Keratinocyte (primary cell): ENCODE data around the gene DYNC1I1.

Source experiments
- CTCF ChIP-seq, 3 experiments: IDR thresholded peaks in 1 of 3; conservative IDR thresholded peaks in 1 of 3; optimal IDR thresholded peaks in 1 of 3; 2 replicates in 2 of 3; 3 replicates in 1 of 3; pipeline versions ENCODE3 to v1.5.1; 2011; ENCODE audit warnings: low read length in 3 of 3, mild to moderate bottlenecking in 3 of 3, moderate library complexity in 2 of 3, control low read depth in 1 of 3, inconsistent platforms in 1 of 3; ENCODE audit not compliant: insufficient read depth in 2 of 3; ENCODE audit errors: extremely low read depth in 1 of 3
- EZH2 ChIP-seq: IDR thresholded peaks from one replicate; pipeline ENCODE4 v1.6.1; 2012; ENCODE audit warnings: inconsistent platforms, mild to moderate bottlenecking, low read length, moderate library complexity

- TF ChIP-seq CTCF (optimal IDR thresholded peaks at IDR 0.05 in 1 of 3, IDR thresholded peaks at IDR 0.05 in 1 of 3, conservative IDR thresholded peaks at IDR 0.05 in 1 of 3; ENCODE audit: extremely low read depth in 1 of 3, insufficient read depth in 2 of 3, low read length in 3 of 3) (no peak), EZH2 (no peak)
Measured at GRCh38 chr7:95986178-95986764, 213.9 kb downstream of the DYNC1I1 start.
